Neural crest cell (in vitro differentiated cells): ENCODE data around the gene NEB. TPM values are rescaled to one million over a fixed set of nuclear protein-coding genes. Genes with fewer than 3 reads are reported as not detected.

Experiments
- DNase-seq: peaks from one replicate; pipeline ENCODE4 v3.0.0; 2021; ENCODE audit warnings: low read depth, mixed read lengths, low spot score
- H3K27ac Mint-ChIP-seq: one replicate; pipeline ENCODE4 v1.8.0; 2021; ENCODE audit warnings: mild to moderate bottlenecking, mixed read lengths; ENCODE audit not compliant: unreplicated experiment
- H3K27me3 Mint-ChIP-seq: 2 replicates; pipeline ENCODE4 v1.8.0; 2021; ENCODE audit warnings: low read depth, mild to moderate bottlenecking, mixed read lengths
- H3K36me3 Mint-ChIP-seq: 2 replicates; pipeline ENCODE4 v1.8.0; 2021; ENCODE audit warnings: low read depth, mild to moderate bottlenecking, mixed read lengths
- H3K4me1 Mint-ChIP-seq: 2 replicates; pipeline ENCODE4 v1.8.0; 2021; ENCODE audit warnings: mixed read lengths
- H3K4me3 Mint-ChIP-seq: one replicate; pipeline ENCODE4 v1.8.0; 2021; ENCODE audit warnings: mild to moderate bottlenecking, mixed read lengths
- H3K9me3 Mint-ChIP-seq: 2 replicates; pipeline ENCODE4 v1.8.0; 2021; ENCODE audit warnings: mixed read lengths
- total RNA-seq: library from RNA; stranded (reverse); gene quantifications from 2 replicates; pipeline ENCODE4 v1.2.1, GENCODE V29; 2021
- TF ChIP-seq, protein P1 (sequence below): fragments of 200-600 bp; sonication (generic); conservative IDR thresholded peaks from 2 replicates; pipeline ENCODE4 v1.5.0; 2021; ENCODE audit warnings: antibody characterized with exemption, mild to moderate bottlenecking

NEB gene
- total RNA-seq, 1 donor from 2014 or later, result 0.77 TPM

- Mint-ChIP-seq H3K9me3 (no peaks in the 10 kb centered on the region), H3K4me3 (no peak overlapping the region), H3K4me1 (peaks cover 4% of the 10 kb centered on the region), H3K36me3 (no peaks in the 10 kb centered on the region), H3K27me3 (no peaks in the 10 kb centered on the region), H3K27ac (no peak overlapping the region)
- TF ChIP-seq, protein P1, sequence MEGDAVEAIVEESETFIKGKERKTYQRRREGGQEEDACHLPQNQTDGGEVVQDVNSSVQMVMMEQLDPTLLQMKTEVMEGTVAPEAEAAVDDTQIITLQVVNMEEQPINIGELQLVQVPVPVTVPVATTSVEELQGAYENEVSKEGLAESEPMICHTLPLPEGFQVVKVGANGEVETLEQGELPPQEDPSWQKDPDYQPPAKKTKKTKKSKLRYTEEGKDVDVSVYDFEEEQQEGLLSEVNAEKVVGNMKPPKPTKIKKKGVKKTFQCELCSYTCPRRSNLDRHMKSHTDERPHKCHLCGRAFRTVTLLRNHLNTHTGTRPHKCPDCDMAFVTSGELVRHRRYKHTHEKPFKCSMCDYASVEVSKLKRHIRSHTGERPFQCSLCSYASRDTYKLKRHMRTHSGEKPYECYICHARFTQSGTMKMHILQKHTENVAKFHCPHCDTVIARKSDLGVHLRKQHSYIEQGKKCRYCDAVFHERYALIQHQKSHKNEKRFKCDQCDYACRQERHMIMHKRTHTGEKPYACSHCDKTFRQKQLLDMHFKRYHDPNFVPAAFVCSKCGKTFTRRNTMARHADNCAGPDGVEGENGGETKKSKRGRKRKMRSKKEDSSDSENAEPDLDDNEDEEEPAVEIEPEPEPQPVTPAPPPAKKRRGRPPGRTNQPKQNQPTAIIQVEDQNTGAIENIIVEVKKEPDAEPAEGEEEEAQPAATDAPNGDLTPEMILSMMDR, result no peak
- DNase-seq, result no peak
These were observed 6.4 kb downstream of the NEB start for GRCh38 chr2:151727593-151728552.

- Mint-ChIP-seq H3K36me3 (no peaks in the 10 kb centered on the region), H3K4me3 (no peak overlapping the region), H3K27me3 (peaks cover 3% of the 10 kb centered on the region), H3K27ac (no peak overlapping the region), H3K4me1 (no peaks in the 10 kb centered on the region), H3K9me3 (peaks cover 14% of the 10 kb centered on the region)
- TF ChIP-seq, protein P1, result no peak
- DNase-seq, result no peak
These were observed 13.1 kb downstream of the NEB start for GRCh38 chr2:151721161-151721560.

DNA sequence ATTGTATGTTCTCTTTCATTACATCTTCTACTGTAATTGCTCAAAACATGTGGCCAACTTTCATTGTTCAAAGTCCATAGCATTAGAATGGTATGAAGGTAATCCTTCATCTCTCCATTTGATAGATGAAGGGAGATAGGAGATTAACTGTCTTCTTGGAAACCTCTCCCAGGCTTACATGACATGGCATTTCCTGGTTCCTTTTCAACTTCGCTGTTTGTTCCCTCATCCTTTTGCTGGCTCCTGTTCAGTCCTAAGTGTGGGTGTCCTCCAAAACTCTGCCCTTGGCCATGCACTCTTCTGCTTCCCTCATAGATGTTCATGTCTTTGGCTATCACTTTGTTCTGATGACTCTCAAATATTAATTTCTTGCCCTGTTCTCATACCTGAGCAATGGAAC lies 13.8 kb downstream of the NEB start:
- Mint-ChIP-seq H3K4me1 (no peaks in the 10 kb centered on the region), H3K4me3 (no peak overlapping the region), H3K27me3 (peaks cover 3% of the 10 kb centered on the region), H3K9me3 (peaks cover 14% of the 10 kb centered on the region), H3K36me3 (no peaks in the 10 kb centered on the region), H3K27ac (no peak overlapping the region)
- TF ChIP-seq, protein P1, result no peak
- DNase-seq, result no peak

GRCh38 chr2:151718796-151719195 lies 15.5 kb downstream of the NEB start:
- peaks cover 3% of the 10 kb centered on the region for H3K27me3 Mint-ChIP-seq
- TF ChIP-seq, protein P1, result no peak
- no peaks in the 10 kb centered on the region for H3K4me1 Mint-ChIP-seq
- H3K27ac Mint-ChIP-seq, result no peak overlapping the region
- H3K36me3 Mint-ChIP-seq, result no peaks in the 10 kb centered on the region
- H3K4me3 Mint-ChIP-seq, result no peak overlapping the region
- DNase-seq, result no peak
- peaks cover 14% of the 10 kb centered on the region for H3K9me3 Mint-ChIP-seq

DNA sequence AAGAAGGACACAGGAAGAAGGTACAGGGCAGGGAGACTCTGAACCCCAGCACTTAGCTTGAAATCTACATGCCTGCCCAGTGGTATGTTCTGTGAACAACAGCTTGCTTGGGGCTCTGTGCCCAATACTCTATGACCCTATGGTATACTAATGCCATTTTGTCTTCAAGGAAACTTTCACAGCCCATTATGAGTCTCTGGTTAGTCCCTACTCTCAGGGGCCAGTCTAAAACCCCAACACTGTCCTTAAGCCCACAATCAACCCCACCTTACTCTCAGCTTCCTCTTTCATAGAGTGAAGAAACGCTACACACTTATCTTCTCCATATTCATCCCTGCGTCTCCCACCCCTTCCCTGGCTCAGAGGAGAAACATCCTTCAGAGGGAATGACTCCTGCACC lies 16.0 kb downstream of the NEB start:
- no peak for DNase-seq
- Mint-ChIP-seq H3K4me1 (no peaks in the 10 kb centered on the region), H3K4me3 (no peak overlapping the region), H3K27ac (no peak overlapping the region), H3K9me3 (peaks cover 14% of the 10 kb centered on the region), H3K36me3 (no peaks in the 10 kb centered on the region), H3K27me3 (peaks cover 3% of the 10 kb centered on the region)
- TF ChIP-seq, protein P1, result no peak
